ENCODE measurements around the gene PRKG2. TPM values are rescaled to one million over a fixed set of nuclear protein-coding genes. Genes with fewer than 3 reads are reported as not detected.

The PRKG2 gene
- total and polyA plus RNA-seq, 10 of the 15 experiments (the other 5 are each of a cell fraction or from before 2014, with no cell fraction given) = not detected

GRCh38 chr4:81102107-81102506, 112.9 kb downstream of the PRKG2 start:
- ChIA-PET POLR2A (no interaction called here), CTCF (interaction anchor here (0.7 kb wide), 1 partner anchor 13 kb away, joined by 3 read pairs; no protein-coding TSS in a partner anchor), SMC1A (ENCODE audit: uncharacterized antibody, unreplicated experiment) (interaction anchor here (0.7 to 1.5 kb wide), 2 partner anchors 8 to 21 kb away, joined by 3 to 4 read pairs; no protein-coding TSS in a partner anchor), RAD21 (ENCODE audit: unreplicated experiment) (no interaction called here)
- H3K9me3 ChIP-seq (replicated peaks; ENCODE audit: control insufficient read depth, insufficient read depth, low read length) = no peaks in the 10 kb centered on the region
- in situ Hi-C loops (cut with MboI) = no loop called here
- BruUV-seq (replicated peaks) = no TSS peak
- no peak overlapping the region for H3K4me3 ChIP-seq
- H3K79me2 ChIP-seq (ENCODE audit: control insufficient read depth, insufficient read depth, low read length) = no peaks in the 10 kb centered on the region
- no peak for FAIRE-seq
- H3K4me1 ChIP-seq (ENCODE audit: control insufficient read depth, insufficient read depth, low read length) = no peaks in the 10 kb centered on the region
- intact Hi-C loops (cut with micrococcal nuclease; ENCODE audit: unreplicated experiment) = no loop called here
- H3K4me2 ChIP-seq (ENCODE audit: control insufficient read depth, insufficient read depth) = no peak overlapping the region
- H3K9ac ChIP-seq (ENCODE audit: control insufficient read depth, insufficient read depth, low read length) = no peak overlapping the region
- no peak for ATAC-seq
- DNase-seq (ENCODE audit: low read depth, low spot score) = no peak
- TF ChIP-seq RAD51 (IDR thresholded peaks at IDR 0.05) (no peak), PAX5 (IDR thresholded peaks at IDR 0.05; ENCODE audit: borderline replicate concordance, low read depth, low read length) (no peak), GATAD2B (conservative IDR thresholded peaks at IDR 0.05; ENCODE audit: low read depth) (no peak), ATF3 (IDR thresholded peaks at IDR 0.05; ENCODE audit: borderline replicate concordance, extremely low read depth, low read depth, low read length) (no peak), FOS (IDR thresholded peaks at IDR 0.05; ENCODE audit: borderline replicate concordance, extremely low read depth, insufficient read length) (no peak), NFYB (IDR thresholded peaks at IDR 0.05; ENCODE audit: insufficient read depth, low read depth, low read length) (no peak), ASH2L (IDR thresholded peaks at IDR 0.05; ENCODE audit: borderline replicate concordance, low read depth) (no peak), MYC (IDR thresholded peaks at IDR 0.05; ENCODE audit: insufficient read depth, insufficient read length, insufficient replicate concordance, low read length, severe bottlenecking) (no peak), BCL3 (IDR thresholded peaks at IDR 0.05; ENCODE audit: borderline replicate concordance, insufficient read depth, low read depth, low read length, poor library complexity, severe bottlenecking) (no peak), RFX5 (IDR thresholded peaks at IDR 0.05; ENCODE audit: low read depth, low read length) (no peak), USF1 (IDR thresholded peaks at IDR 0.05; ENCODE audit: borderline replicate concordance, extremely low read length, insufficient read depth, low read depth, low read length) (no peak), CUX1 (IDR thresholded peaks at IDR 0.05; ENCODE audit: insufficient replicate concordance, low read depth, low read length) (no peak)
- no peaks in the 10 kb centered on the region; a peak in 1 of 4 replicates for H3K27me3 ChIP-seq (replicated peaks in 1 of 2; ENCODE audit: control insufficient read depth in 2 of 2, insufficient read depth in 2 of 2, low read length in 1 of 2)
- H4K20me1 ChIP-seq (ENCODE audit: control insufficient read depth, insufficient read depth) = no peaks in the 10 kb centered on the region
- no peaks in the 10 kb centered on the region for H3K36me3 ChIP-seq (ENCODE audit: control insufficient read depth in 2 of 2, insufficient read depth in 2 of 2, low read length in 1 of 2)
- no peak overlapping the region for H2AFZ ChIP-seq (ENCODE audit: control insufficient read depth, low read depth, low read length)
- no peak overlapping the region for H3K27ac ChIP-seq (ENCODE audit: control insufficient read depth, insufficient read depth)
